Vein endothelial cell (primary cell): ENCODE measurements around the gene KDM4D. TPM values are rescaled to one million over a fixed set of nuclear protein-coding genes. Genes with fewer than 3 reads are reported as not detected.

Experiments
- total RNA-seq: library from RNA; depleted of rRNA; stranded (reverse); fragments of >200 nt; gene quantifications from 2 replicates; pipeline ENCODE4 v1.2.3, GENCODE V29; 2012

Gene KDM4D
- 1.1 and 1.3 TPM in 2 replicates for total RNA-seq

DNA sequence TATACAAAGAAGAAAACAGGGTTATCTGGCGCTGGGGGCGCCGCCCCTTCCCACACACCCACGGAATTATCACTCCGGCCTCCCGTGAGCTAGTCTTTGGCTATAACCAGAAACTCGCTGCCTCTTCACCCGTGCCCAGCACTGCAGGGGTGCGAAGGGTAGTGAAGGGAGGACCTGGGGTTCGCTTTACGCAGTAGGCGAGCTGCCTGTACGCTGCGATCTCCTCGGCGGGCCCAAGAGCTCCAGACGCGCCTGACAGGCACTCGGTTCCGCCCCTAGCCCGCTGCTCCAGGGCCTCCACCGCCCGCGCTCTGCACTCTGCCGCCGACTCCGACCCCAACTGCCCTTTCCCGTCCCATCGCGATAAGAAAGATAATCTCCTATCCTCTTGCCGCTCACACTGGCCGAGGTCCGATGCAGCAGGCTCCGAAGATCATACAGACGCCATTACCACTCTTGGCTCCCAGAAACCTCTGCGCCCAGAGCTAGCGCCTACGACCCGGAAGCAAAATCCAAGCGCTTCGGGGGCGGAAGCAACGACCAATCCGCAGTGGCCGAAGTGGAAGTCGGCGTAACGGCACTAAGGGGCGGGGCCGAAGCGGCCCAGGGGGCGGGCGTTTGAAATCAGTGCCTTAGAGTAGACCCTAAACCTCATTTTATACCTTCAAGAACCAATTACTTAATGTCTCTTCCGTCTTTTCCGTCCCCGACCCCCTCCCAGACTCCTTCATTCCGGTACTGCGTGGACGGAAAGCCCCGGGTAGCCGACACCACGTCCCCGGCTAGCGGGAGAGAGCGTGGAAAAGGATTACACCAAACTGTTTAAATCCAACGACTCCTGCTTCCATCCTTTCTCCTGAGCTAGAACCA lies at the start of gene KDM4D, which contains the start of gene CWC15:
TSS of gene KDM4D (plus strand) at position 611 of the 870 bp plus-strand sequence. CDS start 23,664 bp downstream, outside the sequence.
TSS of gene CWC15 (minus strand) at position 458 of the 870 bp plus-strand sequence. CDS start 1,371 bp downstream, outside the sequence.

DNA sequence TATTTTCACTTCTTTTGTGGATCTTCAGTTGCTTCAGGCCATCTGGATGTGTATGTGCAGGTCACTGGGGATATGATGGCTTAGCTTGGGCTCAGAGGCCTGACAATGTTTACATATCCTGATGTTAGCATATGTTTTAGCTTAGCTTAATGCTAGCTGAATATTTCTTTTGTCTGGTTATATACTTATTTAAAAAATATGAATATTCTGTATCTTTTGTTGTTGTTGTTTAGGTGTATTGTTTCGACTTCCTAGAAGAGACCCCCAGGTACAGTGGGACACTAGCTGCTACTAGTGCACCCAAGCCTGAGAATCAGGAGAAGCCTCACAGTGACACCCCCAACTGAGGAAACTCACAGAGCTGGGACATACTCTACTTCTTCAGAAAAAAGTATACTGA lies 51.4 kb downstream of the KDM4D start, which contains the start of gene KDM4E:
TSS of gene KDM4E (plus strand) at position 301 of the 400 bp plus-strand sequence. CDS start 300 bp downstream, outside the sequence.

Other genes with a start within 250 kb of the KDM4D start
- 40.2 and 44.4 TPM in 2 replicates for gene AMOTL1, start 205.4 kb upstream of the KDM4D start, total RNA-seq
- 36.6 and 43.3 TPM in 2 replicates for gene CWC15, start 153 bp upstream of the KDM4D start, total RNA-seq
- not detected in 2 replicates for gene KDM4E, start 51.5 kb downstream of the KDM4D start, total RNA-seq
- not detected in 2 replicates for gene KDM4F, start 75.7 kb downstream of the KDM4D start, total RNA-seq
- gene SRSF8, start 93.2 kb downstream of the KDM4D start, total RNA-seq, result 22.2 and 31.0 TPM in 2 replicates
- 29.7 and 31.7 TPM in 2 replicates for gene ENDOD1, start 116.1 kb downstream of the KDM4D start, total RNA-seq